ENCODE results near the gene ARRDC4. TPM values are rescaled to one million over a fixed set of nuclear protein-coding genes. Genes with fewer than 3 reads are reported as not detected.

Gene ARRDC4
- total and polyA plus RNA-seq, 9 of the 15 experiments (the other 6 are each of a cell fraction or from before 2014, with no cell fraction given), result 4.3 to 16.1 (median 14.4) TPM

DNA sequence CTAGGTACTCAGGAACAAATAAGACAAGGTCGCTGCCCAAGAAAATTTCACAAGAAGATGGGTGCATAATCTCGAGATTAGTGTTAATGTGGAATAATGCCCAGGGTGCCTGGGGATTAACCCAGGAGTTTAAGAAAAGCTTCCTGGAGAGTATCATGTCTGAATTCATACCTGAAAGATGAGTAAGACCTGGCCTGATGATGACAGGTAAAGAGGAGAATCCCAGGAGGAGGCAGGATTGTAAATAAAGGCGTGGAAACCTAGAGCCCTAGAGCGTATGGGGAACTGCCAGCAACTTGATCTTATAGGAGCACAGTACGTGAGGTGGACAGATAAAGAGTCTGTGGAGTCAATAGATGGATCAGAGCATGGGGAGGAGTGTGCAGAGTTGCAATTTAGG lies 43.0 kb downstream of the ARRDC4 start (continued):
- TF ChIP-seq SRSF7 (optimal IDR thresholded peaks at IDR 0.05; ENCODE audit: low read depth, low read length) (no peak), SNRNP70 (optimal IDR thresholded peaks at IDR 0.05; ENCODE audit: low read depth, low read length) (no peak)

DNA sequence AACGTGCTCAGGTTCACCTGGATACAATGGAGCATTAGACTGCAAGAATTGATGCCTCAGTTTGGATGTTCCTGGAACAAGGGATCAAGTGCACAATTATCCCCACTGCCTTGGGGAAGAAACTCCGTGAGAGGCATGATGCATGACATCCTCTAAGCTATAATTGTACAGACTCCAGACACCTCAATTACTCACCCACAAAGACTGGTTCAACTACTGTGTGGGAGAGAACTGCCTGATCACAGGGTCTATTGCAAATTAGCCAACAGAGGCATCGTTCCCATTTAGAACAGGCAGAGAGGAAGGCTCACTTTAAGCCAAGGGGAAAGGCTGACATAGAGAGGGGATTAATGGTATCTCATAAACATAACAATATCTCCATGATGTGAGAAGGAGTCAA lies 43.5 kb downstream of the ARRDC4 start:
- no peak for DNase-seq (ENCODE audit: extremely low read depth in 1 of 4, low spot score in 3 of 4)

More for the DNA sequence above, 43.5 kb downstream of the ARRDC4 start:
- FAIRE-seq (no peak), ATAC-seq (no peak)
- no TSS peak for BruUV-seq (replicated peaks)
- in situ Hi-C loops (cut with MboI) (no loop called here), intact Hi-C loops (cut with micrococcal nuclease) (no loop called here)
- H3K27me3 ChIP-seq (ENCODE audit: control insufficient read depth in 2 of 2, insufficient read depth in 2 of 2, low read length in 2 of 2), result peaks cover 0 to 6% of the 10 kb centered on the region in 2 experiments; a peak in 2 of 5 replicates
- H2AFZ ChIP-seq (ENCODE audit: low read depth, low read length), result no peak overlapping the region
- POLR2A ChIA-PET, result no interaction called here
- H3K9ac ChIP-seq (ENCODE audit: insufficient read depth in 1 of 2, low read depth in 2 of 2, low read length in 2 of 2), result no peak overlapping the region
- H3K4me2 ChIP-seq (ENCODE audit: insufficient read depth, low read length), result no peak overlapping the region
- no peaks in the 10 kb centered on the region for H3K9me1 ChIP-seq (ENCODE audit: control insufficient read depth, insufficient read depth, low read length)
- TF ChIP-seq, protein P1, sequence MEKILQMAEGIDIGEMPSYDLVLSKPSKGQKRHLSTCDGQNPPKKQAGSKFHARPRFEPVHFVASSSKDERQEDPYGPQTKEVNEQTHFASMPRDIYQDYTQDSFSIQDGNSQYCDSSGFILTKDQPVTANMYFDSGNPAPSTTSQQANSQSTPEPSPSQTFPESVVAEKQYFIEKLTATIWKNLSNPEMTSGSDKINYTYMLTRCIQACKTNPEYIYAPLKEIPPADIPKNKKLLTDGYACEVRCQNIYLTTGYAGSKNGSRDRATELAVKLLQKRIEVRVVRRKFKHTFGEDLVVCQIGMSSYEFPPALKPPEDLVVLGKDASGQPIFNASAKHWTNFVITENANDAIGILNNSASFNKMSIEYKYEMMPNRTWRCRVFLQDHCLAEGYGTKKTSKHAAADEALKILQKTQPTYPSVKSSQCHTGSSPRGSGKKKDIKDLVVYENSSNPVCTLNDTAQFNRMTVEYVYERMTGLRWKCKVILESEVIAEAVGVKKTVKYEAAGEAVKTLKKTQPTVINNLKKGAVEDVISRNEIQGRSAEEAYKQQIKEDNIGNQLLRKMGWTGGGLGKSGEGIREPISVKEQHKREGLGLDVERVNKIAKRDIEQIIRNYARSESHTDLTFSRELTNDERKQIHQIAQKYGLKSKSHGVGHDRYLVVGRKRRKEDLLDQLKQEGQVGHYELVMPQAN (IDR thresholded peaks at IDR 0.05; ENCODE audit: borderline replicate concordance), result no peak
- no peaks in the 10 kb centered on the region; the same call in 1 of the 2 replicates for H3K9me3 ChIP-seq (replicated peaks; ENCODE audit: control insufficient read depth, insufficient read depth, low read depth, low read length)
- 0% methylated on average over 3 of the region's 3 CpGs for WGBS (ENCODE audit: insufficient coverage, low coverage, missing lambda C conversion rate)
- no peaks in the 10 kb centered on the region for H3K4me1 ChIP-seq (replicated peaks in 1 of 2; ENCODE audit: control insufficient read depth in 2 of 2, insufficient read depth in 2 of 2, low read length in 2 of 2)
- H4K20me1 ChIP-seq (replicated peaks; ENCODE audit: control insufficient read depth, insufficient read depth, low read length), result no peaks in the 10 kb centered on the region
- no peak overlapping the region for H3K4me3 ChIP-seq
- H3K79me2 ChIP-seq (ENCODE audit: control insufficient read depth, insufficient read depth, low read length), result no peaks in the 10 kb centered on the region
- no peaks in the 10 kb centered on the region for H3K36me3 ChIP-seq (ENCODE audit: control insufficient read depth, insufficient read depth, low read length)
- H3K27ac ChIP-seq (ENCODE audit: extremely low read depth, low read depth, low read length), result no peak overlapping the region
- CTCF ChIA-PET (ENCODE audit: low intra/inter-chr PET ratio), result no interaction called here
